ENCODE measurements around the gene NR2F1-AS1.

GRCh38 chr5:93461756-93462155 is 119.3 kb downstream of the NR2F1-AS1 start:
- no peak for TF ChIP-seq EP300 (IDR thresholded peaks at IDR 0.05)
- no peak for TF ChIP-seq POLR2A (IDR thresholded peaks at IDR 0.05)
